Stimulated activated effector memory CD8-positive, alpha-beta T cell treated with anti-CD3 and anti-CD28 coated beads, Interleukin-12 subunit alpha, Interleukin-12 subunit beta, amount 100 ng/mL, for 72 hours (primary cell): ENCODE data around the gene RNF38.
A peak's percentile ranks its signal among the peaks of the same experiment; 100 is the strongest.
"Not testable (repeated sequence)": the region's sequence is repeated elsewhere in the genome, so short reads cannot be mapped to it uniquely, and the experiment has no call there.

Source experiments
- ATAC-seq: fragments of 150-1000 bp; cut with Tn5 transposase; 2 replicates; pipeline ENCODE4 v1.10.0; 2021
- DNase-seq, 2 donors: peaks; one replicate each; pipeline ENCODE4 v3.0.0; 2021 to 2022; ENCODE audit warnings: low spot score in 2 of 2
- H3K27ac Mint-ChIP-seq: one replicate; pipeline ENCODE4 v1.8.0; 2022; ENCODE audit warnings: mild to moderate bottlenecking, mixed read lengths
- H3K36me3 Mint-ChIP-seq: one replicate; pipeline ENCODE4 v1.8.0; 2022; ENCODE audit warnings: mild to moderate bottlenecking, mixed read lengths
- H3K4me1 Mint-ChIP-seq: one replicate; pipeline ENCODE4 v1.8.0; 2022; ENCODE audit warnings: mixed read lengths
- H3K4me3 Mint-ChIP-seq: one replicate; pipeline ENCODE4 v1.8.0; 2022; ENCODE audit warnings: mild to moderate bottlenecking, mixed read lengths
- H3K9me3 Mint-ChIP-seq: one replicate; pipeline ENCODE4 v1.8.0; 2022; ENCODE audit warnings: mixed read lengths

RNF38 gene

DNA sequence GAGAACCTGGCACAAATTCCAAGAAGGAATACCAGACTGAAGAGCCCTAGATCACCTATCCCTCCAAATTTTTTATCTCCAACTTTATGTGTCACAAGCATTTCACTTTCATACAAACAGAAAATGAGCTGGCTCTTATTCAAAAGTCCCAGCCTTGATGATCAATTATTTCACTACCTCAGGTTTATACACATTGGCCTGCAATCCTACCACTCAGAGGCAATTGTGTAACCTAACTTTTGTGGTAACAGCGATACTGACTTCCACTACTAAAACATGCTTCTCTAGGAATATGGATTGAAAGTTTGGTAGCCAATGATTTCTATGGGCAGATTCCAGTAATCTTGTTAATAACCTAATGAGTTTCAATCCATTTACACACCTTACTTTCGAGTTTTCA, 10.5 kb downstream of the RNF38 start:
- Mint-ChIP-seq H3K4me3 (no peak overlapping the region), H3K4me1 (peaks cover 47% of the 10 kb centered on the region), H3K36me3 (peaks cover 55% of the 10 kb centered on the region), H3K9me3 (no peaks in the 10 kb centered on the region), H3K27ac (peak overlapping the region; percentile 75)
- ATAC-seq (peak; percentile 52), DNase-seq (no peak)

DNA sequence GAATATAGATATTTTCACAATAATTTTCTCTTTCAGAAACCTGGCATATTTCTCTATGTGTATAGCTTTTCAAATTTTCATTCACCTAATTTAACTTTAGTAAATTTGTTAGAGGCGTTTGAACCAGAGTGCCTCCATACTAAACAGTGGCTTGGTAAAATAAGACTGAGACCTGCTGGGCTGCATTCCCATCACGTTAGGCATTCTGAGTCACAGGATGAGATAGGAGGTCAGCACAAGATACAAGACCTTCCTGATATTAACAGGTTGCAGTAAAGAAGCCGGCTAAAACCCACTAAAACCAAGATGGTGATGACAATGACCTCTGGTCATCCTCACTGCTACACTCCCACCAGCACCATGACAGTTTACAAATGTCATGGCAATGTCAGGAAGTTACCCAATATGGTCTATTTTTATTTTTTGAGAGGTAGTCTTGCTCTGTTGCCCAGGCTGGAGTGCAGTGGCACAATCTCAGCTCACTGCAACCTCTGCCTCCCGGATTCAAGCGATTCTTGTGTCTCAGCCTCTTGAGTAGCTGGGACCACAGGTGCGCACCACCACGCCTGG, 13.6 kb downstream of the RNF38 start:
- Mint-ChIP-seq H3K36me3 (peaks cover 68% of the 10 kb centered on the region), H3K4me1 (peaks cover 69% of the 10 kb centered on the region)
- H3K27ac Mint-ChIP-seq, ATAC-seq, DNase-seq, H3K9me3 Mint-ChIP-seq, H3K4me3 Mint-ChIP-seq: not testable (repeated sequence)

DNA sequence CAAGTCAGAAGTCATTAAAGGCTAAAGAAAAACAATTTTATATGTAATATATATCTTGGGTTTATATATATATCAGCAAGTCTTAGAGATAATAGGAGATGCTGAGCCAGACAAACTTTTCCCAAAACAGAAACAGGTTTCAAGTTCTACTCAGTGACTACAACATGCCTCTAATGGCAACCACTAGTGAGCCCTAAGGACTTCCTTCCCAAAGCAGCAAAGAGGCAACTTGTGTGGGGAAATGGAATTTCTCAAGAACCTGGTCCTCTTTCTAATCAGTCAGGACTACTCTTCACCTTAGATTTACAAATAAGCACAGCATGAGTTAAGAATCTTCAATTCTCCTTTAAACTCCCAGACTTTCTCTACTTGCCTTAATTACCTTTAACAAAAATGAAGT, 17.6 kb downstream of the RNF38 start:
- H3K4me1 Mint-ChIP-seq: peaks cover 60% of the 10 kb centered on the region
- DNase-seq: no peak
- peaks cover 45% of the 10 kb centered on the region for H3K36me3 Mint-ChIP-seq
- peak overlapping the region; percentile 69 for H3K27ac Mint-ChIP-seq
- ATAC-seq: no peak
- H3K4me3 Mint-ChIP-seq: peak overlapping the region; percentile 72
- H3K9me3 Mint-ChIP-seq: no peaks in the 10 kb centered on the region

DNA sequence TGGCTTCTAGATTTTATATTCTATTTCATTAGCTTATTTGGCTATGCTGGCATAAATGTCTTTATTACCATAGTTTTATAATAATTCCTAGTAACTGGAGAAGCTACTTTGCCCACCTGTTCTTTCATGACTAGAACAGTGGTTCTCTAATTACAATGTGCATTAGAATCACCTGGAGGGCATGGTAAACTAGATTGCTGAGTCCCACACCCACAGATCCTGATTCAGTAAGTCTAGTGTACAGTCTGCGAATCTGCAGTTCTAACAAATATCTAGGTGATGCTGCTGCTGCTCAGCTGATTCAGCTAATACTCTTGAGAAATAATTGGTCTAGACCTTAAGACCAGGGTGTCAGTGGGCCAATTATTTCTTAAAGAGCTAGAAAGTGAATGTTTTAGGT, 35.5 kb downstream of the RNF38 start:
- Mint-ChIP-seq H3K36me3 (peaks cover 78% of the 10 kb centered on the region), H3K9me3 (no peaks in the 10 kb centered on the region), H3K27ac (no peak overlapping the region), H3K4me3 (no peak overlapping the region), H3K4me1 (peaks cover 8% of the 10 kb centered on the region)
- no peak for ATAC-seq
- DNase-seq: no peak

DNA sequence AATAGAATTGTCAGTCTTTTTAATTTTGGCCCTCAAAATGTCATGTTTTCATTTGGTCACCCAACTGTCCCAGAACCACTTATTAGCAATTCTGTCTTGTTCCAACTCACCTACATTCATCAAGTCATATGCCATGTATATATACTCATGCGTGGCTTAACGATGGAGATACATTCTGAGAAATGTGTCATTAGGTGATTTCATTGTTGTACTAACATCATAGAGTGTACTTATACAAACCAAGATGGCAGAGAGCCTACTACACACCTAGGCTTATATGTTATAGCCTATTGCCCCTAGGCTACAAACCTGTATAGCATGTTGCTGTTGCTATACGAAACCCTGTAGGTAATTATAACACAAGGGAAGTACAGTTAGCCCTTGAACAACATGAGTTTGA, 36.6 kb downstream of the RNF38 start:
- no peak for DNase-seq
- peaks cover under 1% of the 10 kb centered on the region for H3K4me1 Mint-ChIP-seq
- no peak overlapping the region for H3K4me3 Mint-ChIP-seq
- no peaks in the 10 kb centered on the region for H3K9me3 Mint-ChIP-seq
- no peak overlapping the region for H3K27ac Mint-ChIP-seq
- peaks cover 77% of the 10 kb centered on the region for H3K36me3 Mint-ChIP-seq
- no peak for ATAC-seq

DNA sequence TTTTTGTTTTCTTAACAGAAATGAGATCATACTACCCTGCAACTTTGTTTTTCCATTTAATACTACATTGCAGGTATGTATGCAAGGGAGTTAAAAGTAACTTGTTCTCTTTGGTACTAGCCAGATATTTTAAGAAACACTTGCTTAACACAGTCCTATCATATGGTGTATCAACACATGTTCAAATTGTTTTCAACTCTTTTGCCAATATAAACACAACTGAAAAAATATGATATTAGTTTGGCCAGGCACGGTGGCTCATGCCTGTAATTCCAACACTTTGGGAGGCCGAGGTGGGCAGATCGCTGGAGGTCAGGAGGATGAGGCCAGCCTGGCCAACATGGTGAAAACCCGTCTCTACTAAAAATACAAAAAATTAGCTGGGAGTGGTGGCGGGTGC, 41.6 kb downstream of the RNF38 start:
- H3K27ac Mint-ChIP-seq: no peak overlapping the region
- H3K9me3 Mint-ChIP-seq: no peaks in the 10 kb centered on the region
- no peak for ATAC-seq
- no peak for DNase-seq
- H3K4me3 Mint-ChIP-seq: no peak overlapping the region
- peaks cover 84% of the 10 kb centered on the region for H3K36me3 Mint-ChIP-seq
- no peaks in the 10 kb centered on the region for H3K4me1 Mint-ChIP-seq

DNA sequence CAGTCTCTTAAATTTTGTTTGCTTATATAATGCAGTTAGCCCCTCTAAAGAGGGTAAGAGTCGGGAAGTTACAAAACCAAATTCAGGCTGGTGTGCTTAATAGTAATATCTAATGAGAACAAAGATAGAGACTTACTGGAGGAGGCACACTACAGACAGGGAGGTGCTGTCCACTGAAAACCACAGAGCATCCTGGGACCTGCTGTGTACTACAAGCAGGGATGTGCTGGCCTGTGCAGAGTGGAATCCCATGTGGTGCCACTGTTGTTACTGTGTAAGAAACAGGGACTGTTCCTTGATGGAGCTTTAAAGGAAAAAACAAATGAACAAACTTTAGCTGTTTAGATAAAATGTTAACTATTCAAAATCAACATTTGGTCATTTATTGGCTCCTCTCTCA, 42.4 kb downstream of the RNF38 start:
- Mint-ChIP-seq H3K36me3 (peaks cover 92% of the 10 kb centered on the region), H3K4me3 (no peak overlapping the region), H3K4me1 (no peaks in the 10 kb centered on the region), H3K27ac (no peak overlapping the region), H3K9me3 (no peaks in the 10 kb centered on the region)
- ATAC-seq (no peak), DNase-seq (no peak)

DNA sequence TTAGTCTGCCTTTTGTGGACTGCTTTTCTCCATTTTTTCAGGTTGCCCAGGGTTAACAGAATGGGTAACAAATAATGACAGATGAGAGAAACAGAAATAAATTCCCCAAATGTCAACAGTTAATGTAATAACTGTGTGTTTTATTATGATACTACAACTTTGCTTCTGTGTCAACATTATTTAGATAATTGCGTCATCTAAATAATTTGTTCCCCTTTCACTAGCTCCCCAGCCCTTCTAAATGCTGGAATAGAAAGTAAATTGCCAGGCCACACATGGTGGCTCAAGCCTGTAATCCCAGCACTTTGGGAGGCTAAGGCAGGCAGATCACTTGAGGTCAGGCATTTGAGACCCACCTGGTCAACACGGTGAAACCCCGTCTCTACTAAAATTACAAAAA, 53.5 kb downstream of the RNF38 start:
- Mint-ChIP-seq H3K4me3 (no peak overlapping the region), H3K36me3 (peaks cover 100% of the 10 kb centered on the region), H3K4me1 (peaks cover 6% of the 10 kb centered on the region), H3K27ac (peak overlapping the region; percentile 14), H3K9me3 (no peaks in the 10 kb centered on the region)
- ATAC-seq: no peak
- DNase-seq: no peak

DNA sequence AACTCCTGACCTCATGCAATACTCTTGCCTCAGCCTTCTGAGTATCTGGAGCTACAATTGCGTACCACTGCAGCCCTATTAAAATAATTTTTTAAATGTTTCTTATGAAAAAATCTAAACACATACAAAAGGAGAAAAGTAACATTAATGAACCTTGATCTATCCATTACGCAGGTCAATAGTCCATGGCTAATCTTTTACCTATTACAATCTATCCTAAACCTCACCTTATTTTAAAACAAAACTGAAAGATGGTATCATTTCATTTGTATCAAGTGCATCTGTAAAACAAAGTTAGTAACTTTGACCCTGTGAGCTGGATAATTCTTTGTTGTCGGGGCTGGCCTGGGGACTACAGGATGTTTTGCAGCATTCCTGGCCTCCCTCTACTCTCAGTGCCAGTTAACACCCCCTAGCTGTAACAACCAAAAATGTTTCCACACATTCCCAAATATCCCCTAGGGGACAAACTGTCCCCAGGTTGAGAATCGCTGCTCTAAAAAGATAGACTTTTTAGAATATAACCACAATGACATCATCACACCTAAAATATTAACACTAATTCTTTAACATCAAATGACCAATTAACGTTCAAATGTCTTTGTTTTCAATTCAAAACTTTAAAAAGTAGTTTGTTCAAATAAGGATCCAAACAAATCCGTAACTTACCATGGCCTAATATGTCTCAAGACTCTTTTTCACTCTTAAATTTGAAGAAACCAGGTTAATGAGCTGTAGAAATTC, 54.8 kb downstream of the RNF38 start:
- Mint-ChIP-seq H3K36me3 (peaks cover 100% of the 10 kb centered on the region), H3K4me1 (peaks cover 6% of the 10 kb centered on the region), H3K4me3 (no peak overlapping the region), H3K9me3 (no peaks in the 10 kb centered on the region), H3K27ac (peak overlapping the region; percentile 11)
- ATAC-seq (no peak), DNase-seq (no peak)

DNA sequence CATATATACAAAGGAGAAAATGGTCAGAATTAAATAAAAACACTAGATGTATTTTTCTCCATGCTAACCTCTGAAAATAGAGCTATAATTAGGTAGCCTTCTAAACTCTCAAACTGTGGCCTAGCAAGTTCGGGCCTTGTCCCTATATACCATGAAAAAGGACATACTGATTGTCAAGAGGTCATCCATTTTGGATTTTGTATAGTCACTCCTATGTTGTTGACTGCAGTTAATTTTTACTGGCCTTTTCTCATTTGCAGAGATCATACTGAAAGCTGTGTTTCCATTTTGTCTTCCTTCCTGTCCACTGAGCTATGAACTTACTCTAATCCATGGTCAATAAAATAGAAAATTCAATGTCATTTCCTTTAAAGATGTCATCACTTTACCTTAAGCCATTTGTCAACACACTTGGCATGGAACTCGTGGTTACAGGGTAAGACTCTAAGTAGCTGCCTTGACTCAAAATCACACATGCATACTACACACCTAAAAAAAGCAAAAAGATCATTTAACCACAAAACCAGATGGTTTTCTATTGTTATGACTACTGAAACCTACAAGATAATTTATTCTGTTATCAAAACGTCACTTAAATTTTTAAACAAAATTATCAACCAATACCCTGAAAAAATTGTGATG, 58.0 kb downstream of the RNF38 start:
- DNase-seq (no peak), ATAC-seq (peak; percentile 99)
- H3K36me3 Mint-ChIP-seq: peaks cover 100% of the 10 kb centered on the region
- H3K4me1 Mint-ChIP-seq: peaks cover 6% of the 10 kb centered on the region
- no peak overlapping the region for H3K4me3 Mint-ChIP-seq
- no peaks in the 10 kb centered on the region for H3K9me3 Mint-ChIP-seq
- peak overlapping the region; percentile 78 for H3K27ac Mint-ChIP-seq

DNA sequence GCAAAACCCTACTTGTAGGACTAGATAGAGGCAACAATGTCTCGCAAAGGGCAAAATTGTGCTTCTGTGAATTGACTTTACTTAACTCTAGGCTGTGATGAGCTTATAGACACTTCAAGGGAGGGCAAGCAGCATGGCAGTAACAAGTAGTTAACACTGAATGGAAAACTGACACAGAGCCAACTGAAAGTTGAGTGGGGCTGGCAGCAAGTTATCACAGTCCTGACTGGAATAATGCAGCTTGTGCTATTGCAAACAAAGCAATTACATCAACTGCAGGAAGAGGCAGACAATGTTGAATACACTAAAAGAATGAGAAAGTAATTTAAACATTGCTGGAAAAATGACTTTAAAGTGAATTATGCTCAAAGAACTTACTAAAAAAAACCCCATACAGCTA, 62.2 kb downstream of the RNF38 start:
- no peak for DNase-seq
- no peak overlapping the region for H3K4me3 Mint-ChIP-seq
- H3K9me3 Mint-ChIP-seq: no peaks in the 10 kb centered on the region
- peaks cover 85% of the 10 kb centered on the region for H3K36me3 Mint-ChIP-seq
- no peak for ATAC-seq
- H3K27ac Mint-ChIP-seq: peak overlapping the region; percentile 75
- H3K4me1 Mint-ChIP-seq: peaks cover 6% of the 10 kb centered on the region

DNA sequence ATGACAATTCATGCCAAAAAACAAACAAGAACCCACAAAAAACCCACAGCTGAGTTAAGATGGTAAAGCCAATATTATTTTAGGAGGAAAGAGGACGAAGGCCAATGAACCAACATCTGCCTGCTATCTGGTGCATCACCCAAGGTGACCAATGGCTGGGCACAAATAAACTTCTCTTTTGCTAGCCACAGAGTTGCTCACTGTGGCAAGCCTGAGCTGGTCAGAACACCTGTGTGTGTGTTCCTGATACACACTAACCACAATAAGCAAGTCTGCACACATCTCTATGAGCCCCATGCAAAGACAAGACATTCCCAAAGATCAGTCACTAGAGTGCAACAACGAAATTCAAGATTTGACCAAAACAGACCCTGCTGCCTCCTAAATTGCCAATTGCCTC, 63.1 kb downstream of the RNF38 start:
- no peak overlapping the region for H3K4me3 Mint-ChIP-seq
- H3K36me3 Mint-ChIP-seq: peaks cover 76% of the 10 kb centered on the region
- peaks cover 2% of the 10 kb centered on the region for H3K4me1 Mint-ChIP-seq
- DNase-seq (no peak), ATAC-seq (no peak)
- no peaks in the 10 kb centered on the region for H3K9me3 Mint-ChIP-seq
- peak overlapping the region; percentile 75 for H3K27ac Mint-ChIP-seq

DNA sequence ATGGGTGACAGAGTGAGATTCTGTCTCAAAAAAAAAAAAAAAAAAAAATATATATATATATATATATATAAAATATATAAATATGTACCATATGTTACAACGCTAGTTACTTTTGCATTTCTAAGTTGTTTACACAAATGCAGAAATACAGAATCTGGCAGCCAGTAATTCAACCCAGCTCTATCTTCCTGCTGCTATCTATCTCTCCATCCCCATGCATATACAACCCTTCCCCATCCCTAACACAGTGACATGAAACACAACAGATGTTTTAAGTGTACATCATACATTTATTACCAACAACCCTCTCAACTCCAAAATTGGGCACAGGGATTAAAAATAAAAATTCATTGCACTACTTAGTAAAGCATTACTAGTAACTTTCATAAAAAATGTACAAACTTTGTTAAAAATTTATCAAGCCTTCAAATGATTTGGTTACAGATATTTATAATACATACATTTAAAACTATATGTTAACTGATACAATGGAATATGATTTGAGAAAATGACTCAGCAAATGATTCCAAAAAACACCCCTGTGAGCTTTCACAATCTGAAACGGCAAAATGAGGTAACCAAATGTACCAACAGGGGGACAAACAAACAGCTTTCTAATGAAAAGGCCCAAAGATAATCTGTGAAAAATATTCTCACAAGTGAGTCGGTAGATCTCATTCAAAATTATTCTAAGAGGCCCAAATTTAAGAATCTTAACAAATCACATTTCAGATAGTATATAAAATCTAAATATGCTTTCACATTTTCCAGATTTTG, 63.8 kb downstream of the RNF38 start:
- Mint-ChIP-seq H3K9me3 (no peaks in the 10 kb centered on the region), H3K36me3 (peaks cover 69% of the 10 kb centered on the region), H3K4me1 (no peaks in the 10 kb centered on the region), H3K4me3 (no peak overlapping the region), H3K27ac (no peak overlapping the region)
- ATAC-seq: no peak
- no peak for DNase-seq

DNA sequence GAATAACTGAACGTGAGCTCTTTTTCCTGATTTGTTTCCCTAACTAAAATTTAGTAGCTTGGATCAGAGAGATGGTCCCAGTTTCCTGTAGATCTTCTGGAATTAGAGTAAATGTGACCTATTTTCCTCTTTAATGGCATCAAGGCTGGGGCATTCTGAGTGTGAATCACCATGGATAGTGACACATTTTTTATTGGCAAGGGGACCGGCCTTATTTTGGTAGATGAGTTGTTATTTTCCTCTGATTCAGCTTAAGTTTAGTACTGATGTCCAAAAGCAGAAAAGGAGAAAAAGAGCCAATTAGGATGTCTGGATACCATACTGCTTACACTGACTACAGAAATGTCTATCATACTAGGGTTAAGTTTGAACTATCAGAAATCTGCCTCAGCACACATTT, 68.1 kb downstream of the RNF38 start:
- peaks cover 27% of the 10 kb centered on the region for H3K36me3 Mint-ChIP-seq
- H3K4me1 Mint-ChIP-seq: no peaks in the 10 kb centered on the region
- no peak for DNase-seq
- H3K9me3 Mint-ChIP-seq: no peaks in the 10 kb centered on the region
- ATAC-seq: no peak
- H3K27ac Mint-ChIP-seq: no peak overlapping the region
- H3K4me3 Mint-ChIP-seq: no peak overlapping the region

DNA sequence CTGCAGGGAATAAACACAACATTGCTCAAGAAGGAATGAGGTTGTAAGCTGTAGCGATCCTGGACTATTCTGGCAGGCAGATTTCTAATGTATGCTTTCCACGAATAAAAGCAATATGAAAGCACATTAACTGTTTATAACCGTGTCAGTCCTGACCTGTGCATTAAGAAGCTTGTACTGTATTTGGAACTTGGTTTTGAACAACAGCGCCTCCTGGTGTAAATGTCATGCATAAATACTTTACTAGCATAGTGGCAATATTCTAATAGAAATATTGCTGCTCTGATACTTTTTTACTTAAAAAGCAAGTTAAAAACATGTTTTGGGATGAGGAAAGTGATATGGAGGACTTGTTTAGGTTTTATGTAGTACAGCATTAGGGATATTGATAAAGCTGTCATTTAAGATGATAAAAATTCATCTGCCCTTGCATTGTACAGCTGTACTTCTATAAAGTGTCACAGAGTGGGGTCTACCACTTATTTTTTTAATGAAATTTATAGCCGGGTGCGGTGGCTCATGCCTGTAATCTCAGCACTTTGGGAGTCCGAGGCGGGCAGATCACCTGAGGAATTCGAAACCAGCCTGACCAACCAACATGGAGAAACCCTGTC, 71.2 kb downstream of the RNF38 start:
- Mint-ChIP-seq H3K27ac (no peak overlapping the region), H3K4me3 (no peak overlapping the region), H3K36me3 (peaks cover 6% of the 10 kb centered on the region), H3K4me1 (no peaks in the 10 kb centered on the region), H3K9me3 (no peaks in the 10 kb centered on the region)
- peak; percentile 68 for ATAC-seq
- DNase-seq: peak in 1 of 2 donors; percentile 27
